Left lung (tissue), 10 donors: ENCODE results near the gene PRPF19. TPM values are rescaled to one million over a fixed set of nuclear protein-coding genes. Genes with fewer than 3 reads are reported as not detected.

Source experiments
- ATAC-seq: fragments of 200-7000 bp; cut with Tn5 transposase; one replicate; pipeline ENCODE4 v1.9.1; 2020; ENCODE audit warnings: moderate library complexity
- DNase-seq, 4 donors: peaks; one replicate each; pipeline ENCODE4 v3.0.0-alpha.2; 2013 to 2020
- H3K27ac ChIP-seq, 2 donors: fragments of 200-600 bp; sonication (generic) in 1 of 2; one replicate each; pipeline versions ENCODE4 v1.5.0 to v1.8.0; 2020 to 2021
- H3K27me3 ChIP-seq, 2 donors: fragments of 200-600 bp; sonication (generic) in 1 of 2; one replicate each; pipeline versions ENCODE4 v1.5.0 to v1.8.0; 2020 to 2021
- H3K36me3 ChIP-seq, 2 donors: fragments of 200-600 bp; sonication (generic) in 1 of 2; one replicate each; pipeline versions ENCODE4 v1.5.0 to v1.8.0; 2020 to 2021
- H3K4me1 ChIP-seq, 2 donors: fragments of 200-600 bp; one replicate each; pipeline ENCODE4 v1.8.0; 2021
- H3K4me3 ChIP-seq, 2 donors: fragments of 200-600 bp; sonication (generic) in 1 of 2; one replicate each; pipeline versions ENCODE4 v1.5.0 to v1.8.0; 2020 to 2021; ENCODE audit warnings: mild to moderate bottlenecking in 1 of 2
- H3K9me3 ChIP-seq, 2 donors: fragments of 200-600 bp; sonication (generic) in 1 of 2; one replicate each; pipeline versions ENCODE4 v1.5.0 to v1.8.0; 2020 to 2021
- intact Hi-C, 2 donors: fragments of 100-400 bp; cut with DNase I; formaldehyde crosslinking; loops; one replicate each; pipeline versions ENCODE4 v1.11.2 to v1.14.2; 2022
- polyA plus RNA-seq, 6 donors: library from polyadenylated mRNA; unstranded; fragments of 120-200 nt; gene quantifications; one replicate each; pipeline ENCODE4 v1.2.1, GENCODE V29; 2013; ENCODE audit not compliant: insufficient read length in 6 of 6
- total RNA-seq, 2 donors: library from RNA; stranded (reverse); fragmentation: NEBNext Ultra II Directional; extraction: Animal tissue kit (Norgen Biotek cat#: 25700); gene quantifications; one replicate each; pipeline ENCODE4 v1.2.1, GENCODE V29; 2021
- TF ChIP-seq, protein P1 (sequence below), 2 donors: fragments of 200-600 bp; sonication (generic) in 1 of 2; IDR thresholded peaks; one replicate each; pipeline versions ENCODE4 v1.5.0 to v1.8.0; 2021; ENCODE audit warnings: antibody characterized with exemption in 2 of 2
- donor health status: DM: no; HTN: yes; CAD: no.
- donor health status: DM: no; HTN: no; CAD: no.

The PRPF19 gene
- total and polyA plus RNA-seq, 8 donors: 49.1 to 144 (median 117) TPM

DNA sequence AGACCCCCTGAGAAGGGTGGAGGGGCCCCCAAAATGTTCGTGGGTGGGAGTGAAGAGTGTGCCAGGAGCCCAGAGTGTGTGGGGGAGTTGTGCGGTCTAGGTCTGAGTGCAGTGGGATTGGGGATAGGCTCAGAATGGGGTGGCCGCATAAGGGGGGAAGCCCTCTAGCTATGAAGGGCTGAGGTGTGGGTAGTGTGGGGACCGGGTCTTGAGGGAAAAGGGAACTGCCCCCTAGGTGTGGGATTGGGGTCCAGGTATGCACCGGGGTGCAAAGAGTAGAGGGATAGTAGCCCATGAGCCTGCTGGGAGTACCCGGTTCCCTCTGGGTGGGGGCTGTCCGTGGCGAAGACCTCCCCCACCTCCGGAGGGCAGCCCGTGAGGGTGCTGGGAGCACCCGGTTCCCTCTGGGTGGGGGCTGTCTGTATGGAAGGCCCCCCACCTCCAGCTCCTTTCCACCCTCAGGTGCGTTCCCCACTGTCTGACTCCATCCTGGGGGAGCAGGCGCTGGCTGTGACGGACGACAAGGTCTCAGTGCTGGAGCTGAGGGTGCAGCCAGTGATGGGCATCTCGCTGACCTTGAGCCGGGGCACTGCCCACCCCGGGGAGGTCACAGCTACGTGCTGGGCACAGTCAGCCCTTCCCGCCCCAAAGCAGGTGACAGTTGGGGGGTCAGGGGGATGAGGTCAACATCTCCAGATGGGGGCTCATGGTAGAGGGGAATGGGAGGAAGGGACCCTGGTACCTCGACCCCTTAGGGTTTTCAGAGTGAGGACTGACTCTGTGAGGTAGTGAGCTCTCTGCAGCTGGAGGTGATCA lies 28.6 kb upstream of the PRPF19 start:
- ATAC-seq (no peak), DNase-seq (no peak)
- H3K4me1 ChIP-seq: peaks cover 0 to 6% of the 10 kb centered on the region in 2 donors
- H3K4me3 ChIP-seq: no peak overlapping the region
- H3K36me3 ChIP-seq: peaks cover 0 to 43% of the 10 kb centered on the region in 2 donors
- intact Hi-C loops: no loop called here
- peaks cover 0 to 7% of the 10 kb centered on the region in 2 donors for H3K27me3 ChIP-seq
- TF ChIP-seq, protein P1, sequence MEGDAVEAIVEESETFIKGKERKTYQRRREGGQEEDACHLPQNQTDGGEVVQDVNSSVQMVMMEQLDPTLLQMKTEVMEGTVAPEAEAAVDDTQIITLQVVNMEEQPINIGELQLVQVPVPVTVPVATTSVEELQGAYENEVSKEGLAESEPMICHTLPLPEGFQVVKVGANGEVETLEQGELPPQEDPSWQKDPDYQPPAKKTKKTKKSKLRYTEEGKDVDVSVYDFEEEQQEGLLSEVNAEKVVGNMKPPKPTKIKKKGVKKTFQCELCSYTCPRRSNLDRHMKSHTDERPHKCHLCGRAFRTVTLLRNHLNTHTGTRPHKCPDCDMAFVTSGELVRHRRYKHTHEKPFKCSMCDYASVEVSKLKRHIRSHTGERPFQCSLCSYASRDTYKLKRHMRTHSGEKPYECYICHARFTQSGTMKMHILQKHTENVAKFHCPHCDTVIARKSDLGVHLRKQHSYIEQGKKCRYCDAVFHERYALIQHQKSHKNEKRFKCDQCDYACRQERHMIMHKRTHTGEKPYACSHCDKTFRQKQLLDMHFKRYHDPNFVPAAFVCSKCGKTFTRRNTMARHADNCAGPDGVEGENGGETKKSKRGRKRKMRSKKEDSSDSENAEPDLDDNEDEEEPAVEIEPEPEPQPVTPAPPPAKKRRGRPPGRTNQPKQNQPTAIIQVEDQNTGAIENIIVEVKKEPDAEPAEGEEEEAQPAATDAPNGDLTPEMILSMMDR (IDR thresholded peaks at IDR 0.05): no peak
- no peaks in the 10 kb centered on the region for H3K9me3 ChIP-seq
- no peak overlapping the region for H3K27ac ChIP-seq

DNA sequence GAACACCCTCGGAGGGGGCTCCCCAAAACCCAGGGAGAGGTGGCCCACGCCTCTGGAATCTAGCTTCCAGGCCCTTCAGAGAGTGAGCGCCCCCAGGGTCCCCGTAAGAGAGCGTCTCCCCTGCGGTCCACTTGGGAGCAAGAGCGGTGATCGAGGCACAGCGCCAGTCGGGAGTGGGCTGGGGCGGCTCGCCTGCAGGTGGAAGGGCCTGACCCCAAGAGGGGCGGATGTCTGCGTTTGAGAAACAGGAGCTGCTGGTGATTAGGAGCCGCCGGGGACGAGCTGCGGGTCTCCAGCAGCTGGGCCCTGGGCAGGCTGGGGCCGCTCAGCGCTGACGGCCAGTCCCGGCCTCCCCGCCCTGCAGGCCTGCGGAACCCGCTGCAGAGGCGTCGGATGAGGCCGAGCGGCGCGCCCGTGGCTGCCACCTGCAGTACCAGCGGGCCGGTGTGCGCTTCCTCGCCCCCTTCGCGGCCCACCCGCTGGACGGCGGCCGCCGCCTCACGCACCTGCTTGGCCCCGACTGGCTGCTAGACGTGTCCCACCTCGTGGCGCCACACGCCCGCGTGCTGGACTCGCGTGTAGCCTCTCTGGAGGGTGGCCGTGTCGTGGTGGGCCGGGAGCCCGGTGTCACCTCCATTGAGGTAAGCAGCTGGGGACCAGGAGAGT lies 27.9 kb upstream of the PRPF19 start:
- ATAC-seq (no peak), DNase-seq (no peak)
- H3K27ac ChIP-seq: no peak overlapping the region
- peaks cover 0 to 35% of the 10 kb centered on the region in 2 donors for H3K36me3 ChIP-seq
- no peaks in the 10 kb centered on the region for H3K9me3 ChIP-seq
- H3K4me3 ChIP-seq: no peak overlapping the region
- TF ChIP-seq, protein P1 (IDR thresholded peaks at IDR 0.05): no peak
- peaks cover 0 to 11% of the 10 kb centered on the region in 2 donors for H3K27me3 ChIP-seq
- intact Hi-C loops: no loop called here
- H3K4me1 ChIP-seq: peaks cover 0 to 6% of the 10 kb centered on the region in 2 donors

DNA sequence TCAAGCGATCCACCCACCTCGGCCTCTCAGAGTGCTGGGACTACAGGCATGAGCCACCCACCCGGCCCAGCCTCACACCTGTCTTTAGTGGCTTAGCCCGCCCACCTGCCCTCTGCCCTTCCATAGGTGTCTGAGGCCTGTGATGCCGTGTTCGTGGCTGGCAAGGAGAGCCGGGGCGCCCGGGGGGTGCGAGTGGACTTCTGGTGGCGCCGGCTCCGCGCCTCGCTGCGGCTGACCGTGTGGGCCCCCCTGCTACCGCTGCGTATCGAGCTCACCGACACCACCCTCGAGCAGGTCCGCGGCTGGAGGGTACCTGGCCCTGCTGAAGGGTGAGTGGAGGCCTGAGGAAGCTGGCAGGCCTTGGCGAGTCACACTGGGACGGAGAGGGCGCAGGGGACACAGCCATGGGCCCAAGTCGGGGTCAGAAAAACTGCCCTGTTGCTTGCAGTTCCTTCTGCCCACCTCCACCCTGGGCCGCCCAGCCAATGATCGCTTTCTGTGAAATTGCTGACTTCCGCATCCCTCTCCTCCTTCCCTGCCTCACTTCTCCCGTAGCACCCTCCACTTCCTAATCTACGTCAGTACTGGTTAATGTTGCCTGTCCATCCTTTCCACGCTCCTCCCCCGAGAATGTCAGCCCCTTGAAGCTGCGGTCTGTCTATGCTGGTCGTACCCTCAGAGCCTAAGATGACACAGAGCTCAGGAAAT lies 27.2 kb upstream of the PRPF19 start:
- H3K36me3 ChIP-seq: peaks cover 0 to 29% of the 10 kb centered on the region in 2 donors

DNA sequence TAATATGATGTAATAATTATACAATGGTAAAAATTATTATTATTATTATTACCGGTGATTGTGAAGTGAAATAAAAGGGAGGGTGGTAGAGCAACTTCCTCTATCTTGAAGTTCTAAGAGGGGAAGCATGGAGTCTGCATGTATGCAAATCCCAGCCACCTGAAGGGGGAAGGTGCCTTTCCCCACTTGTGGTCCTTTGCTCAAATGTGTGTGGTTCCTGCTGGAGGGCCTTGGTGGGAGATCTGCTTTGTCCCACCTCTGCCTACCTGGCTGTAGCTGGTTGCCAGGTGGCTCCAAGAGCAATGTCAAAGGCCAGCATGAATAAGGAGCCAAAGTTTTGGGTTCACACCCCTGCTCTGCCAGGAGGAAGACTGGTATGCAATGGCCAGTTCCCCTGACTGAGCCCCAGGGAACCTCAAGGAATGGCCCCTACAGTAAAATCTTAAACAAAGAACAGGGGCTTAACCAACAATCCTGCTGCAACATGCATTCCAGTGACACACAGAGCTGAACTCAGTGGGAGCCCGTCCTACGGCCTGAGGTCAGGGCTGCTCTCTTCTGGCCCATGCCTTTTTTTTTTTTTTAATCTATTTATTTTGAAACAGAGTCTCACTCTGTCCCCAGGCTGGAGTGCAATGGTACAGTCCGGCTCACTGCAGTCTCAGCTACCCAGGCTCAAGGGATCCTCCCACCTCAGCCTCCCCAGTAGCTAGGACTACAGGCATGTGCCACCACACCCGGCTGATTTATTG lies 26.4 kb upstream of the PRPF19 start:
- DNase-seq: no peak
- intact Hi-C loops: no loop called here

More for the DNA sequence above, 27.2 kb upstream of the PRPF19 start:
- TF ChIP-seq, protein P1 (IDR thresholded peaks at IDR 0.05): no peak
- intact Hi-C loops: no loop called here
- DNase-seq: no peak
- Histone ChIP-seq H3K4me1 (peaks cover 0 to 6% of the 10 kb centered on the region in 2 donors), H3K4me3 (no peak overlapping the region), H3K27me3 (peaks cover 0 to 11% of the 10 kb centered on the region in 2 donors), H3K9me3 (no peaks in the 10 kb centered on the region), H3K27ac (no peak overlapping the region)
- ATAC-seq: no peak

More for the DNA sequence above, 26.4 kb upstream of the PRPF19 start:
- Histone ChIP-seq H3K9me3 (no peaks in the 10 kb centered on the region), H3K4me1 (peaks cover 0 to 6% of the 10 kb centered on the region in 2 donors), H3K27ac (no peak overlapping the region), H3K36me3 (peaks cover 0 to 21% of the 10 kb centered on the region in 2 donors), H3K27me3 (peaks cover 0 to 11% of the 10 kb centered on the region in 2 donors), H3K4me3 (no peak overlapping the region)
- TF ChIP-seq, protein P1 (IDR thresholded peaks at IDR 0.05): no peak
- ATAC-seq: no peak
